ENCODE data around the gene SLC5A1. TPM values are rescaled to one million over a fixed set of nuclear protein-coding genes. Genes with fewer than 3 reads are reported as not detected.

The SLC5A1 gene
- total RNA-seq, 4 donors from 2014 or later = 19.2 to 33.4 (median 23.3) TPM

- no peak overlapping the region for H3K4me3 ChIP-seq (ENCODE audit: low read depth, poor library complexity, severe bottlenecking)
- 83 to 92% methylated on average over 1 of the region's 1 CpG for WGBS, 2 donors
- TF ChIP-seq, protein P1, sequence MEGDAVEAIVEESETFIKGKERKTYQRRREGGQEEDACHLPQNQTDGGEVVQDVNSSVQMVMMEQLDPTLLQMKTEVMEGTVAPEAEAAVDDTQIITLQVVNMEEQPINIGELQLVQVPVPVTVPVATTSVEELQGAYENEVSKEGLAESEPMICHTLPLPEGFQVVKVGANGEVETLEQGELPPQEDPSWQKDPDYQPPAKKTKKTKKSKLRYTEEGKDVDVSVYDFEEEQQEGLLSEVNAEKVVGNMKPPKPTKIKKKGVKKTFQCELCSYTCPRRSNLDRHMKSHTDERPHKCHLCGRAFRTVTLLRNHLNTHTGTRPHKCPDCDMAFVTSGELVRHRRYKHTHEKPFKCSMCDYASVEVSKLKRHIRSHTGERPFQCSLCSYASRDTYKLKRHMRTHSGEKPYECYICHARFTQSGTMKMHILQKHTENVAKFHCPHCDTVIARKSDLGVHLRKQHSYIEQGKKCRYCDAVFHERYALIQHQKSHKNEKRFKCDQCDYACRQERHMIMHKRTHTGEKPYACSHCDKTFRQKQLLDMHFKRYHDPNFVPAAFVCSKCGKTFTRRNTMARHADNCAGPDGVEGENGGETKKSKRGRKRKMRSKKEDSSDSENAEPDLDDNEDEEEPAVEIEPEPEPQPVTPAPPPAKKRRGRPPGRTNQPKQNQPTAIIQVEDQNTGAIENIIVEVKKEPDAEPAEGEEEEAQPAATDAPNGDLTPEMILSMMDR (IDR thresholded peaks at IDR 0.05) = no peak
- no peak for TF ChIP-seq POLR2A (IDR thresholded peaks at IDR 0.05)
- no peak for DNase-seq (ENCODE audit: low spot score in 2 of 2)
- intact Hi-C loops (cut with DNase I; ENCODE audit: low total_unique reads) = no loop called here
These were observed 18.3 kb upstream of the SLC5A1 start for GRCh38 chr22:32024796-32025195.

DNA sequence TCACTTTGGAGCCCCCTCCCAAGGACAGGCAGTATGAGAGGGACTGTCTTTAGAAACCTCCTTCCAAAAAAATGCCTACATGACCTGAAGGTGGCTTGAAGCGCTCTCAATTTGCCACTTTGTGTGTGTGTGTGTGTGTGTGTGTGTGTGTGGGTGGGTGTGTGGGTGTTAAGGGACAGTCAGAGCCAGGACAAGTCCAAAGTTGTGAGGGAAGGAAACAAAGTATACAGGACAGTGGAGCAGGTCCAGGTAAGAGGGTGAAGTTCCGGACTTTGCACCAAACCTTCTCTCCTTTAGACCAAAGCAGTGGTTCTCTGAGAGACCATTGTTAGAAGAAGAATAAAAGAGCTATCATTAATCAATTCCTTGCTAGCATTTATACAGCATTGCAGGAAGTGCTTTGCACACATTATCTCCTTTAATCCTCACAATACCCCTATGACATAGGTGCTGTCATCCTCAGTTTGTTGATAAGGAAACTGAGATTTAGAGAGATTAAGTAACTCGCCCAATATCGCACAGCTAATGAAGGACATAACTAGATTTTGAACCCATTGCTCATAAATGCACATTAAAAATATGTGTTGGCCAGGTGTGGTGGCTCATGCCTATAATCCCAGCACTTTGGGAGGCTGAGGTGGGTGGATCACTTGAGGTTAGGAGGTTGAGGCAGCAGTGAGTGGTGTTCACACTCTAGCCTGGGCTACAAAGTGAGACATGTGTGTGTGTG is 12.4 kb upstream of the SLC5A1 start:
- TF ChIP-seq, protein P1 (IDR thresholded peaks at IDR 0.05) = no peak
- no peak for TF ChIP-seq POLR2A (IDR thresholded peaks at IDR 0.05)
- intact Hi-C loops (cut with DNase I; ENCODE audit: low total_unique reads) = no loop called here
- no peak for DNase-seq (ENCODE audit: low spot score in 2 of 2)
- H3K4me3 ChIP-seq (ENCODE audit: low read depth, poor library complexity, severe bottlenecking) = no peak overlapping the region
- WGBS, 2 donors = 88 to 92% methylated on average over 4 of the region's 4 CpGs

DNA sequence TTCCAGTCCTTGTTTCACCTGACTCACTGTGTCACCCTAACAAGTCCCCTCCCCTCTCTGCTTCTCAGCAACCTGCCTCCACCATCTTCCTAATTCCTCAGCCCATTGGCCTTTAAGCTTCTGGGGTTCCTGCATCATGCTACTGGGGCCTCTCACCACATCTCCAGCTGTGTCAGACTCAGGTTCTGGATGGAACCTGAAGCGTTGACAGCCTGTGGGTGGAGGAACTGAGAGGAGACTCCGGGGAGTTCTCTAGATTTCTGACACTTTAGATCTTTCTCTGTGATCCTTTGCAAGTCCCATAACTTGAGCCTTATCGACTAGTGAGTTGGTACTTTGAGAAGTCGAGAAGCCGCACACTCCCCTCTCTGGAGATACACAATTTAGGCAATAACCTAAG is 11.6 kb upstream of the SLC5A1 start:
- DNase-seq (ENCODE audit: low spot score in 2 of 2) = no peak
- intact Hi-C loops (cut with DNase I; ENCODE audit: low total_unique reads) = no loop called here
- WGBS, 2 donors = 88 to 91% methylated on average over 5 of the region's 5 CpGs
- no peak overlapping the region for H3K4me3 ChIP-seq (ENCODE audit: low read depth, poor library complexity, severe bottlenecking)
- TF ChIP-seq, protein P1 (IDR thresholded peaks at IDR 0.05) = no peak
- no peak for TF ChIP-seq POLR2A (IDR thresholded peaks at IDR 0.05)

DNA sequence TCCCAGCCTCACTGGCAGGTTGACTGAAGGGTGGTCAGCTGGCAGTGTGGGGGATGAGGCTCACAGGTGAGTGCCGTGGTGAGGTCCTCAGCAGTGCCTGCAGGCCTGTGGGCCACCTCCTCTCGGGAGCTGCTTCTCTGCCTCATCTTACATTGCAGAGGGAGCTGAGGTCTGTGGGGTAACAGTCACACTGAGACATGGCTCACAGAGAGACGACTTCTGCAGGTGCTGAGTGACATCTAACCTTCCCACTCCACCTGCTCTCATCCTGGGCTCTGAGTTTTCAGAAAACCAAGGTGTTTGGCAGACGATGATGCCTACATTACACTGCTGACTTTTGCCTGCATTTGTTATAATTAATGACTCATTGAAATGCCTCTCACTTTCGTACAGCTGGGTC is 8.8 kb upstream of the SLC5A1 start:
- H3K4me3 ChIP-seq (ENCODE audit: low read depth, poor library complexity, severe bottlenecking) = no peak overlapping the region
- 47 to 51% methylated on average over 5 of the region's 5 CpGs for WGBS, 2 donors
- intact Hi-C loops (cut with DNase I; ENCODE audit: low total_unique reads) = no loop called here
- no peak for TF ChIP-seq POLR2A (IDR thresholded peaks at IDR 0.05)
- TF ChIP-seq, protein P1 (IDR thresholded peaks at IDR 0.05) = no peak
- DNase-seq (ENCODE audit: low spot score in 2 of 2) = no peak

- no peak for TF ChIP-seq POLR2A (IDR thresholded peaks at IDR 0.05)
- TF ChIP-seq, protein P1 (IDR thresholded peaks at IDR 0.05) = no peak
- 70 to 72% methylated on average over 6 of the region's 6 CpGs for WGBS, 2 donors
- intact Hi-C loops (cut with DNase I; ENCODE audit: low total_unique reads) = no loop called here
- DNase-seq (ENCODE audit: low spot score in 2 of 2) = no peak
- no peak overlapping the region for H3K4me3 ChIP-seq (ENCODE audit: low read depth, poor library complexity, severe bottlenecking)
These were observed 5.8 kb upstream of the SLC5A1 start for GRCh38 chr22:32037236-32037635.
